A549 (cell line): ENCODE results near the gene THAP7.

Source experiments
- CHD2 ChIP-seq: fragments of 150-350 bp; IDR thresholded peaks from 2 replicates; pipeline ENCODE4 v1.6.1; 2014; ENCODE audit warnings: low read length; ENCODE audit not compliant: partially characterized antibody
- JUNB ChIP-seq: fragments of >200 bp; sonication (Bioruptor Twin); formaldehyde crosslinking; IDR thresholded peaks from 2 replicates; pipeline ENCODE4 v1.6.1; 2016
- KDM1A ChIP-seq: fragments of 200-600 bp; sonication (generic); IDR thresholded peaks from 2 replicates; pipeline ENCODE4 v1.6.1; 2016; ENCODE audit warnings: low read depth, mild to moderate bottlenecking
- POLR2A ChIP-seq: IDR thresholded peaks from 2 replicates; pipeline ENCODE4 v1.6.1; 2012; ENCODE audit warnings: mild to moderate bottlenecking, low read length
- REST ChIP-seq: fragments of 200-600 bp; sonication (generic); IDR thresholded peaks from 2 replicates; pipeline ENCODE4 v1.6.1; 2016; ENCODE audit warnings: antibody characterized with exemption, mild to moderate bottlenecking, moderate library complexity
- RNF2 ChIP-seq: fragments of 200-600 bp; sonication (generic); IDR thresholded peaks from 2 replicates; pipeline ENCODE4 v1.6.1; 2016; ENCODE audit warnings: low read depth, mild to moderate bottlenecking, antibody characterized with exemption, moderate library complexity, borderline replicate concordance
- TF ChIP-seq, protein P1 (sequence below): fragments of >200 bp; sonication (Bioruptor Twin); formaldehyde crosslinking; IDR thresholded peaks from 3 replicates; pipeline ENCODE4 v1.5.1; 2016

GRCh38 chr22:20978419-20978818, 23.5 kb downstream of the THAP7 start:
- no peak for TF ChIP-seq KDM1A
- TF ChIP-seq JUNB = no peak
- no peak for TF ChIP-seq POLR2A
- TF ChIP-seq, protein P1, sequence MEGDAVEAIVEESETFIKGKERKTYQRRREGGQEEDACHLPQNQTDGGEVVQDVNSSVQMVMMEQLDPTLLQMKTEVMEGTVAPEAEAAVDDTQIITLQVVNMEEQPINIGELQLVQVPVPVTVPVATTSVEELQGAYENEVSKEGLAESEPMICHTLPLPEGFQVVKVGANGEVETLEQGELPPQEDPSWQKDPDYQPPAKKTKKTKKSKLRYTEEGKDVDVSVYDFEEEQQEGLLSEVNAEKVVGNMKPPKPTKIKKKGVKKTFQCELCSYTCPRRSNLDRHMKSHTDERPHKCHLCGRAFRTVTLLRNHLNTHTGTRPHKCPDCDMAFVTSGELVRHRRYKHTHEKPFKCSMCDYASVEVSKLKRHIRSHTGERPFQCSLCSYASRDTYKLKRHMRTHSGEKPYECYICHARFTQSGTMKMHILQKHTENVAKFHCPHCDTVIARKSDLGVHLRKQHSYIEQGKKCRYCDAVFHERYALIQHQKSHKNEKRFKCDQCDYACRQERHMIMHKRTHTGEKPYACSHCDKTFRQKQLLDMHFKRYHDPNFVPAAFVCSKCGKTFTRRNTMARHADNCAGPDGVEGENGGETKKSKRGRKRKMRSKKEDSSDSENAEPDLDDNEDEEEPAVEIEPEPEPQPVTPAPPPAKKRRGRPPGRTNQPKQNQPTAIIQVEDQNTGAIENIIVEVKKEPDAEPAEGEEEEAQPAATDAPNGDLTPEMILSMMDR = no peak
- no peak for TF ChIP-seq CHD2
- TF ChIP-seq REST = no peak
- TF ChIP-seq RNF2 = no peak
